Activated T-cell treated with anti-CD3 and anti-CD28 coated beads for 4 hours (primary cell): ENCODE data around the gene TRPM1.

Experiments
- DNase-seq: peaks from one replicate; pipeline ENCODE4 v3.0.0-alpha.2; 2020

The TRPM1 gene

DNA sequence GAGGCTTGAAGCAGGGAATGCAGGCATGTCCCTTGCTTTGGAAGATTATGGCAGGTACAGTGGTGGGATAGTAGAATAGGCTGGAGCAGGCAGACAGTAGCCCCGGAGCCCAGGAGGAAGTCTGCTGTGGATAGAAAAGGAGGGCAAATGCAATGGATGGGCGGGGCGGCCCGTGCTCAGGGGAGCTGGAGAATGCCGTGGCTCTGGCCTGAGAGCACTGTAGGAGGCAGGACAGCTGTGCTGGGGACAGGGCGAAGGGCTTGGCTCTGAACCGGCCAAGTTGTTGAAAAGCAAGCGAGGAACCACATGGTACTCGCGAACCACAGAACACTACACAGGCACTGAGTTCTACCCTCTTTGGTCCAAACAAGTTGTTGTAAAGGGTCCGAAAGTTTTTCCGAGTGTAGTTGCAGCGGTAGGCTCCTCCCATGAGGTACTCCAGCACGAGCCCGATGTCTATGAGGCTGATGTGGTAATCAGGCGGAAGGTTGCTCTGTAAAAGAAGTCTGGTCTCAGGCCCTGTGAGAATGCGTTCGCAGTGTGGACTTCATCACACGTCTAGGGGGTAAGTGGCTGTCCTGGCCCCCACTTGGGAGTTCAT, 54.7 kb downstream of the TRPM1 start:
- DNase-seq = no peak

DNA sequence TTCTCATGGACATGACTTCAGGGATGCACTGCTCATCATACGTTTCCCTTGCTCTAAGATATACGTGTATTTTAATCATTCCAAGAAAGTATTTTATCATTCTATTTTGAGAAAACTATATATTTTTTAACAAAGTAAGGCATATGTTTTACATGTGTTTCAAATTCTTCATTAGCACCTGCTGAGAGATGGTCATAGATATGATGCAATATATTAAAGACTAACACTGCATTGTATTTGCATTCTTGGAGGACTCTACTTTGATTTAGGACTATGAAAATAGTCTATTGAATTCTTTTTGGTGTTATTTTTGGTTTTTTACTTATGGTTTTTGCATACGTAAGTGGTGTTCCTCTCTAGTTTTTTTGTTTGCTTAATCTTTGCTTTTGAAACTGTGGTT, 55.9 kb downstream of the TRPM1 start:
- no peak for DNase-seq

DNA sequence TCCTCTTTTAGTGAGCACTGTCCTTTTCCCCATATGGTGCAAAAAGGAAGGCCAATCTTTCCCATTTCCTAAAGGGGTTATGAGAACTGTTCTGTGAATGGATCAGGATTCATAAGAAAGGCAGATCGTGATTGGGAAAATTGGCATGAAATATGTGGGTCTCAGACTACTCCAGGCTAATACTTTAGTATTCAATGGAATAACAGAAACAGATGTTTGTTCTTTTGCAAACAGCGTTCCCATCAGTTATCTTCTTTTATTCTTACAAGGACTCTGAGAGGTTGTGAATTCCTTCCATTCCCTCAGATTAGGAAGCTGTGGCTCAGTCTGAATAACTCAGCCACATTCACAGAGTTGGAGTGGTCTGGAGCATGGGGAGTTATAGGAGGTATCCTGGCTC, 58.8 kb downstream of the TRPM1 start:
- DNase-seq = no peak

DNA sequence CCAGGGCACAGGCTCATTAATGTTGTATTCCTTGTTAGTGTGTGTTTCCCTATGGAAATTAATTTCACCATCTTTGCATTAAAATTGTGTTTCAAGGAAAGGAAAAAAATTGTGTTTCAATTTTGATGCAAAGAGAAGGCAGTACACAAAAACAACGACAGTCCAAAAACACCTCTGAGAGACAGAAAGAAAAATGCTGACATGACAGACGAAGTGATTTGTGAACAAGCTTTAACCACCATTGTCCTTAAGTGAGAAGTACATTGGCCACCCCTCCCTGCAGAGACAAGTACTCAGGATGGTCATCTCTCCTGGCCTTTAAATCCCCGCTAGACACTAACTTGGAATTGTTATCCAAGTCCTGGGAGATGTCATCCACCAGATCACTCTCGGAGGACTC, 59.9 kb downstream of the TRPM1 start:
- DNase-seq = no peak

GRCh38 chr15:31040611-31041010, 60.9 kb downstream of the TRPM1 start:
- DNase-seq = no peak

DNA sequence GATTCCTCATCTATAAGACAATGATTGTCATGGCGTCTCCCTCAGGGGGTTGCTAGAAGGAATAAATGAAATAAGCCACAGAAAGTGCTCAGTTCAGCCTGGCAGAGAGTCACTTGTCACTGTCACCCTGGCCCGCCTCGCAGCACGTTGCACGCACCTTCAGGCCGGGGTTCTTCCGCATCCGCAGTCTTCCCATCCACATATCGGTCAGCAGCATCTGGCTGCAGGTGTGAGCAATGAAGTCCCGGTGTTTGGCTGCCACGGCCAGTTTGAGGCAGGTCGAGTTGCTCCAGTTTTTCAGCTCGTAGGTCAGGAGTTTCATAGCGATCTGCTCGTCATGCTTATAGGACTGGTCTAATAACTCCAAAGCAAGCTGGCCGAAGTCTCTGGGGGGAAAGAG, 61.6 kb downstream of the TRPM1 start:
- DNase-seq = no peak

DNA sequence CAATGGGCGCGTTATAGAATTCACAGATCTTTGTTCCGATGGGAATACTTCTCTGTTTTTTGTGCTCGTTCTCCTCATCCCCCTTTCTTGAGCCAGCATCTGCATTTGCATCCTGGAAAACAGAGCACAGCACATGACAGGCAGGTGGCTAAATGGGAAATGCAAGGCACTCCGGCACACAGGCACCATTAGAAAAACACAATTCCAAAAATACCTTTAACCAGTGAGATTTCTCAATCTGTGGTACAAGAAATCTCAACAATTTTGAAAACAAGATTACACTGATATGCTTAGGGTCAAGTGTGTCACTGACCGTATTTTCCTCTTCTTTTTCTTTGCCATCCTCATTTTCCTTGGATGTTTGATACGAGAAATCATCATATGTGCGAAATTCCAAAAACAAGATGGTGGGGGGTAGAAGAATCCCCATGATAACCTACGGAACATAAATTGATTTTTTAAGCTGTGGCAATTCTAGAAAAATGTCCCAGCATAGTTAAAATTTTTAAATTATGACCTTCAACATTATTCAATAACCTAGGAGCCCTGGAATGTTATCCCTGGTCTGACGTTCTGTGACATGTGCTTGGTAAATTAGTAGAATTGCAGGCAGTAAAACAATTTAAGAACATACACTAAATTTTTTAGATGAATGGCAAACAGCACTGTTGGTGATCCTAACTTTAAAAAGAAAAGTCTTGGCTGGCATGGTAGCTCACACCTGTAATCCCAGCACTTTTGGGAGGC, 63.6 kb downstream of the TRPM1 start:
- no peak for DNase-seq

DNA sequence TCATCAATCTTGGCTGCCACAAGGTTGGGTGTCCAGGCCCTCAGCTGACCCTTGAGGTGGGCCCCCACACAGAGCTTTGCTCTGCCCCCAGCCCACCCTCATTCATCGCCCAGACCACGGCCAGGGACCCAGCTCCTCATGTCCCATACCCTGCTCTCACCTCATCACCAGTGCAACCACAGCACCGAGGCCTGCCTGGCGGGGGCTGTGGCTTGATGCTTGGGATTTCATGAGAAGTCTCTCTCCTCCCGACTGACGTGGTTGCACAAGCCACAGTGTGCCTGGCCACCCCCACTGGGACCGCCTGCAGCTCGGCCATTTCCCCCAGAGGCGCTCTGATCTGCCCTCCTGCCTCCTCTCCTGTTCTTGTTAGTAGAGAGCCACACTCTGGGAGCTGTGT, 64.7 kb downstream of the TRPM1 start:
- no peak for DNase-seq

DNA sequence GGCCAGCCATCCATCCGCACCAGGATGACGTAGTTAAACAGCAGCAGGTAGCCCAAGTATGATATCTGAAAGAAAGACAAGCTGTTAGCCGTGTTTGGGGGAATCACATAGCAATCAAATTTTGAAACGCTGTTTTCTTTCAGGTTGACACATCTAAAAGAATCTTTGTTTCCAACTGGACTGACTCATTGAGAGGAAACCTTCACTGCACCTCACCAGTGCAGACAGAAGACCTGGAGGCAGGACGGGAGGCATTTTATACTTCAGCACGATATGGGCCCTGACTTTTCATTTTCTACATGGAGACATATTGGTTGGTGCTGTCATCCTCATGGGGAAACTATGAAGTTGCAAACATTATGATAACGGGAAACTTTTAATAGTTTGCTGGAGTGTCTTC, 65.9 kb downstream of the TRPM1 start:
- no peak for DNase-seq

DNA sequence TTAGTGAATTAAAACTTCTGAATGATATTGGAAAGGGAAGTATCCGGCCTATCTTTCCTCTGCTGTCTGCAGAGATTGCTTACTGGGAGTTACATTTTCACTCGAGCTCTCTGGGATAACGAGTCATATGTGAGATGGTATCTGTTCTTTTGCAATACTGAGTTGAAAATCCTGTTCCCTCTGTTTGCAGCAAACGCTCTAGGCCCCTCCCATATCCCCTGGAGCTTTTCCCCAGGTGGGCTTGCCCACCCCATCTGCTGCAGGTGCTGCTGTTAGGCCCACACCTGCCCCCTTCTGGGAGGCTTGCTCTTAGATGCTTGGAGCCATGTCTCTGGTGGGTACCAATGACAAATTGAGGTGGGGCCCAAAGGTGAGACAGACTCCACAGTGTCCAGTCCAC, 67.4 kb downstream of the TRPM1 start:
- DNase-seq = no peak

DNA sequence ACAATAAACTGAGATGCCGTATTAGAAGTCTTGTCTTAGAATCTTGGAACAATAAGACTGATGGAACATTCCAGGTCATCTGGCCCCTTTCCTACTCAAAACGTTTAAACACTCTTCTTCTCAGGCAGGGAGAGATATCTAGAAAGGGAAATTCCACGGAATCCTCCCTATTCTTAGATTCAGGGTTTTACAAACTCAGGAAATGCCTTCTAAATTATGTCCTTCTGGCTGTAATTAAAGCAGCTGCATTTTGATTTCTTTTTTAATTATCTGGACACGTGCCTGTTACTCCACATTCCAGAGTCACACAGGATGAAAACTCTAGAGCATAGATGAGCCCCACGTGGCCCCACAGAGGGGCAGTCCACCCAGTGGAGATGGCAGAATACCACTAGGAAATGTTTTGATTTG, 68.6 kb downstream of the TRPM1 start:
- DNase-seq = no peak

DNA sequence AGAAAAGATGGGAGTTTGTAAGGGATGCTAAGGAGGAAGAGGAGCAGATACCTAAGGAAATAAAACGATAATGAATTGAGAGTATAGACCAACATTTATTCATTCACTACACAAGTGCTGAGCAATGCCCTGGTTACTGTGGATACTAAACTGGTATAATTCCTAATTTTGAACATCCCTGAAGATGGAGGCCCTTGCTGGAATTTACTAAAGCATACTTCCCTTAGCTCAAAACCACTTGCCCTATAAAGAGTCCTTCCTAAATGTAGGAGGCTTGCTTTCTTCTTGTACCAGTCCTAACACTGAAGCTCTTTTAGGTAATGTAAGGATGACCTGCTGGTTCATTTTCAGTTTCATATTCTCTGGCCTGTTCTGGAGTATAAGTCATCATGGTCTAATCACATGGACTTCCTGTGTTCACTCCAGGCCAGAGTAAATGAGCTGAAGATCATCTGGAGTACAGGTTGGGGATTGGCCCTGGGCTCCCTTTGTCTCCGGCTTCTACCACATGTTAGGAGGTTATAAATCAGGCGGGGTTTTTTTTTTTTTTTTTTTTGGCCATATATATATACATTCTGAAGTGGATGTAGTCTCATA, 70.0 kb downstream of the TRPM1 start:
- DNase-seq = no peak

DNA sequence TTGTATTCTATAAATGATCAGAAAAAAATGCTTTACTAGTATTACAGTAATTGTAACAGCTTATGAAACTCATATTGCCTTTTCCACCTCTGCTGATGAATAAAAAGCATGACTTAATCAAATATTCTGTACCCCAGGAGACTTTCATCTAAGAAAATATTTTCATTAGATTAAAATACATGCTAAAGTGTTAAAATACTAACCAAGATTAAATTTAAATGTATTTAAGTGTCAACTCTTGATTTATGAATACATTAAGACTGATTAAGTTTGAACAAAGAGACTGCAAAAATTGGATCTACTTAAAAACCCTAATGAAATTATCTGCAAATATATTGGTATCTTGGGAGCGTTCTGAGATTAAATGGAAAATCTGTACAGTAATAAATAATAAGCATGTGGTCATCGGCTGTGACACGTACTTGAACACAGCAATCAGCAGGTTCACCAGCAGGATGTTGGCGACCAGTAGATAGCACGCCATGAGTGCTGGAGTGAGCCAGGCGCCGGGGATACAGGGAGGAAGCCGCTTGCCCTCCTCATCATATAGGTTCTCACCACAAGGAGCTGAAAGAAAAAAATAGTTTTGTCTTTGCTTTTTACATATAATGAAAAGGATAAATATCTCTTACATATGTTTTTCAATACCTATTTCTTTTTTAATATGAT, 73.5 kb downstream of the TRPM1 start:
- DNase-seq = no peak

DNA sequence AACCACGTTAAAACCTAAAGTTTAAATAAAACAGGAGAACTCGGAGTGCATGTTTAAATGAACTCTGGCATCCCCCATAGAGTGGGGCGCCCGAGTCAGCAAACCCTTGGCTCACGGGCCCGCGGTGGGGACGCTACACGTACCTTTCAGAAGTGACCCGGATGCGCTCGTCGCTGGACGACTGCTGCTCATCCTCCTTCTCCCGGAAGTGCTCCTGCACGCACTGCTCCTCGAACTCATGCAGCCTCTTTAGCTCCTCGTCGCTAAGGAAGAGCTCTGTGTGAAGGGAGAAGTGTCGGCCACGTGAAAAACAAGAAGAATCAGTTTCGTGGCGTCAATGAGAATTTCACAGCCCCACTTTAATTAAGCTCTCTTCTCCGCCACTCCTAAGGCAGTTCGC, 75.5 kb downstream of the TRPM1 start:
- DNase-seq = no peak

- no peak for DNase-seq
These were observed 76.5 kb downstream of the TRPM1 start for GRCh38 chr15:31024979-31025378.

GRCh38 chr15:31024330-31024729, 77.2 kb downstream of the TRPM1 start:
- DNase-seq = no peak

GRCh38 chr15:31023841-31024240, 77.7 kb downstream of the TRPM1 start:
- DNase-seq = no peak

- DNase-seq = no peak
These were observed 80.4 kb downstream of the TRPM1 start for GRCh38 chr15:31021067-31021665.

GRCh38 chr15:31020542-31020941, 81.0 kb downstream of the TRPM1 start:
- no peak for DNase-seq

GRCh38 chr15:31019986-31020385, 81.5 kb downstream of the TRPM1 start:
- DNase-seq = no peak

GRCh38 chr15:31017311-31017710, 84.2 kb downstream of the TRPM1 start:
- DNase-seq = no peak

- DNase-seq = no peak
These were observed 85.0 kb downstream of the TRPM1 start for GRCh38 chr15:31016446-31016915.

DNA sequence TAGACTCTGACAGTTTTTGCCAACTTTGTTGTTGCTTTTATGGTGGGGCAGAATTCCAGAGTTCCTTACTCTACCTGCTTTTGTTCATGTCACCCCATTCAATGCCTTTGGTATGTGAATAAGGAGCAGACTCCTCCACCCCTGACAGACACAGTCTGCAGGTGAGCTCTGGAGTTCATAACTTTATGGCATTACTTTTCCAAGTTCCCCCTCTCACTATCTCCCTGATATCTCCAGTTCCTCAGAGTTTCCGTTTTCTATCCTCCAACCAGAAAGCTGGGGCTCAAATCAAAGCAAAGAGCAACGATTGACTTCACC, 87.0 kb downstream of the TRPM1 start:
- DNase-seq = no peak
